IMR-90 (cell line): ENCODE measurements around the gene C2orf92. TPM values are rescaled to one million over a fixed set of nuclear protein-coding genes. Genes with fewer than 3 reads are reported as not detected.

Experiments
- ATAC-seq: fragments of 200-7000 bp; cut with Tn5 transposase; 2 replicates; pipeline ENCODE4 v1.9.1; 2020; ENCODE audit warnings: low read depth, mild to moderate bottlenecking, moderate library complexity
- BruUV-seq: library from RNA; stranded (reverse); fragments of 400-500 nt; replicated peaks from 2 replicates; lab custom pipeline; 2021; lab: Mats Ljungman, UMichigan
- CTCF ChIA-PET: fragments of 300-600 bp; formaldehyde crosslinking; extraction: SDS; loops from one replicate; lab custom pipeline; 2021; ENCODE audit warnings: antibody characterized with exemption; lab: Yijun Ruan, JAX
- POLR2A ChIA-PET: fragments of 300-600 bp; sonication (Branson Sonifier 250); formaldehyde crosslinking; loops from one replicate; lab custom pipeline; 2022; ENCODE audit warnings: antibody characterized with exemption; ENCODE audit not compliant: unreplicated experiment; lab: Charles Lee
- DNase-seq: peaks from one replicate; pipeline ENCODE4 v3.0.0; 2013
- H2AFZ ChIP-seq: replicated peaks from 2 replicates; pipeline ENCODE3; 2013; ENCODE audit warnings: low read length, mild to moderate bottlenecking; ENCODE audit not compliant: poor library complexity
- H2AK5ac ChIP-seq: 2 replicates; pipeline ENCODE4 v1.6.1; 2013; ENCODE audit warnings: low read depth, low read length, inconsistent platforms
- H2AK9ac ChIP-seq: replicated peaks from 2 replicates; pipeline ENCODE3; 2013; ENCODE audit warnings: mild to moderate bottlenecking, low read depth, low read length, moderate library complexity; ENCODE audit not compliant: poor library complexity
- H2BK120ac ChIP-seq: 2 replicates; pipeline ENCODE4 v1.6.1; 2013; ENCODE audit warnings: low read depth, low read length, inconsistent platforms
- H2BK15ac ChIP-seq: 3 replicates; pipeline ENCODE4 v1.6.1; 2013; ENCODE audit warnings: low read depth, low read length, inconsistent platforms
- H2BK20ac ChIP-seq: 2 replicates; pipeline ENCODE4 v1.6.1; 2013; ENCODE audit warnings: low read depth, mild to moderate bottlenecking, inconsistent platforms, low read length, moderate library complexity
- H2BK5ac ChIP-seq: 2 replicates; pipeline ENCODE4 v1.6.1; 2013; ENCODE audit warnings: mild to moderate bottlenecking, low read depth, low read length, inconsistent platforms; ENCODE audit not compliant: poor library complexity, severe bottlenecking
- H3K14ac ChIP-seq: replicated peaks from 2 replicates; pipeline ENCODE4 v1.6.1; 2013; ENCODE audit warnings: low read depth, low read length, inconsistent platforms
- H3K18ac ChIP-seq: 2 replicates; pipeline ENCODE4 v1.6.1; 2013; ENCODE audit warnings: low read depth, low read length, control low read depth
- H3K23ac ChIP-seq: 2 replicates; pipeline ENCODE4 v1.6.1; 2013; ENCODE audit warnings: low read depth, low read length, inconsistent platforms
- H3K27ac ChIP-seq: 2 replicates; pipeline ENCODE4 v1.5.1; 2013; ENCODE audit warnings: mild to moderate bottlenecking, control low read depth, low read length; ENCODE audit not compliant: insufficient read depth
- H3K27me3 ChIP-seq: 2 replicates; pipeline ENCODE4 v1.6.1; 2013; ENCODE audit warnings: low read length; ENCODE audit not compliant: control insufficient read depth, insufficient read depth
- H3K36me3 ChIP-seq: 2 replicates; pipeline ENCODE4 v1.6.1; 2013; ENCODE audit warnings: low read length, mixed read lengths; ENCODE audit not compliant: control insufficient read depth, insufficient read depth
- H3K4ac ChIP-seq: 2 replicates; pipeline ENCODE4 v1.6.1; 2013; ENCODE audit warnings: low read depth, low read length, inconsistent platforms
- H3K4me1 ChIP-seq: 2 replicates; pipeline ENCODE4 v1.6.1; 2013; ENCODE audit warnings: low read length, mixed read lengths; ENCODE audit not compliant: control insufficient read depth, insufficient read depth
- H3K4me2 ChIP-seq: 2 replicates; pipeline ENCODE4 v1.6.1; 2013; ENCODE audit warnings: low read depth, mild to moderate bottlenecking, control low read depth, low read length, moderate library complexity
- H3K4me3 ChIP-seq: 2 replicates; pipeline ENCODE4 v1.5.1; 2013; ENCODE audit warnings: low read depth, mild to moderate bottlenecking, control low read depth, low read length, moderate library complexity; ENCODE audit not compliant: insufficient read depth
- H3K56ac ChIP-seq: 2 replicates; pipeline ENCODE4 v1.6.1; 2013; ENCODE audit warnings: low read length, inconsistent platforms; ENCODE audit not compliant: insufficient read depth; ENCODE audit errors: extremely low read depth
- H3K79me1 ChIP-seq, 2 experiments: 2 replicates each; pipeline ENCODE4 v1.6.1; 2013; ENCODE audit warnings: low read length in 2 of 2, inconsistent platforms in 1 of 2, low read depth in 1 of 2
- H3K9ac ChIP-seq: 2 replicates; pipeline ENCODE4 v1.6.1; 2013; ENCODE audit warnings: low read depth, low read length, control low read depth
- H3K9me1 ChIP-seq: 2 replicates; pipeline ENCODE4 v1.6.1; 2013; ENCODE audit warnings: low read length, inconsistent platforms; ENCODE audit not compliant: insufficient read depth
- H3K9me3 ChIP-seq: 2 replicates; pipeline ENCODE4 v1.6.1; 2013; ENCODE audit warnings: low read length; ENCODE audit not compliant: control insufficient read depth, insufficient read depth
- H4K20me1 ChIP-seq: 2 replicates; pipeline ENCODE4 v1.6.1; 2013; ENCODE audit warnings: low read length, inconsistent platforms; ENCODE audit not compliant: insufficient read depth
- H4K5ac ChIP-seq: 2 replicates; pipeline ENCODE4 v1.6.1; 2013; ENCODE audit warnings: mild to moderate bottlenecking, low read depth, low read length, control low read depth
- H4K8ac ChIP-seq, 2 experiments: 2 replicates each; pipeline ENCODE4 v1.6.1; 2013; ENCODE audit warnings: low read depth in 2 of 2, low read length in 2 of 2, control low read depth in 1 of 2, inconsistent platforms in 1 of 2
- H4K91ac ChIP-seq: 2 replicates; pipeline ENCODE4 v1.6.1; 2013; ENCODE audit warnings: low read depth, low read length, inconsistent platforms; ENCODE audit not compliant: insufficient read depth
- BHLHE40 ChIP-seq: fragments of 150-350 bp; IDR thresholded peaks from 2 replicates; pipeline ENCODE4 v1.6.1; 2016; ENCODE audit warnings: mild to moderate bottlenecking, low read depth, low read length
- CTCF ChIP-seq: conservative IDR thresholded peaks from 2 replicates; pipeline ENCODE4 v1.5.1; 2012; ENCODE audit warnings: mild to moderate bottlenecking, low read depth, low read length, improper control_type of control experiment
- ELK1 ChIP-seq: fragments of 150-350 bp; IDR thresholded peaks from 2 replicates; pipeline ENCODE4 v1.6.1; 2016; ENCODE audit warnings: low read depth, mild to moderate bottlenecking, low read length, moderate library complexity, borderline replicate concordance
- NFE2L2 ChIP-seq: fragments of 150-350 bp; IDR thresholded peaks from 2 replicates; pipeline ENCODE4 v1.6.1; 2016; ENCODE audit warnings: low read depth, mild to moderate bottlenecking, low read length
- POLR2A ChIP-seq: IDR thresholded peaks from 2 replicates; pipeline ENCODE4 v1.6.1; 2012; ENCODE audit warnings: mild to moderate bottlenecking, low read depth, low read length
- RAD21 ChIP-seq: IDR thresholded peaks from 2 replicates; pipeline ENCODE4 v1.6.1; 2012; ENCODE audit warnings: low read length, improper control_type of control experiment
- RFX5 ChIP-seq: IDR thresholded peaks from 2 replicates; pipeline ENCODE4 v1.8.0; 2012; ENCODE audit warnings: low read depth, mild to moderate bottlenecking, low read length, moderate library complexity
- SMC3 ChIP-seq: fragments of 150-350 bp; IDR thresholded peaks from 2 replicates; pipeline ENCODE4 v1.6.1; 2016; ENCODE audit warnings: low read depth, mild to moderate bottlenecking, antibody characterized with exemption, low read length, moderate library complexity
- WGBS, 2 experiments: methylation state at CpG; one replicate each; pipeline versions ENCODE4 v1.1.5 to v1.1.7; 2013; ENCODE audit warnings: missing lambda C conversion rate in 2 of 2; ENCODE audit not compliant: insufficient read length in 1 of 2; ENCODE audit errors: extremely low coverage in 2 of 2; 5-methylcytosine and 5-hydroxymethylcytosine counted together
- dilution Hi-C: fragments of 300-500 bp; cut with HindIII; formaldehyde crosslinking; loops from one replicate; pipeline ENCODE4 v1.14.3; 2018; ENCODE audit warnings: low sequenced_read_pairs; ENCODE audit not compliant: unreplicated experiment
- in situ Hi-C: fragments of 300-500 bp; cut with MboI; formaldehyde crosslinking; loops from 3 replicates; pipeline ENCODE4 v1.14.3; 2019; ENCODE audit warnings: low sequenced_read_pairs, inconsistent platforms, mixed read lengths
- intact Hi-C: fragments of 100-400 bp; cut with micrococcal nuclease; formaldehyde crosslinking; loops from 2 replicates; pipeline ENCODE4 v1.10.0; 2022
- polyA plus RNA-seq, 3 experiments: library from polyadenylated mRNA; depleted of rRNA; stranded (reverse); fragments of >200 nt; gene quantifications; 2 replicates each; pipeline ENCODE4 v1.2.3, GENCODE V29; 2012; ENCODE audit warnings: low replicate concordance in 1 of 3
- total RNA-seq: library from RNA; depleted of rRNA; stranded (reverse); fragments of >200 nt; gene quantifications from 2 replicates; pipeline ENCODE4 v1.2.3, GENCODE V29; 2012

Gene C2orf92
- total and polyA plus RNA-seq, 2 of the 4 experiments (the other 2 are of a cell fraction): 0.90 to 2.5 TPM

GRCh38 chr2:97736185-97736584 is 66.7 kb downstream of the C2orf92 start (continued):
- TF ChIP-seq ELK1 (no peak), POLR2A (no peak), RAD21 (no peak), BHLHE40 (no peak)

DNA sequence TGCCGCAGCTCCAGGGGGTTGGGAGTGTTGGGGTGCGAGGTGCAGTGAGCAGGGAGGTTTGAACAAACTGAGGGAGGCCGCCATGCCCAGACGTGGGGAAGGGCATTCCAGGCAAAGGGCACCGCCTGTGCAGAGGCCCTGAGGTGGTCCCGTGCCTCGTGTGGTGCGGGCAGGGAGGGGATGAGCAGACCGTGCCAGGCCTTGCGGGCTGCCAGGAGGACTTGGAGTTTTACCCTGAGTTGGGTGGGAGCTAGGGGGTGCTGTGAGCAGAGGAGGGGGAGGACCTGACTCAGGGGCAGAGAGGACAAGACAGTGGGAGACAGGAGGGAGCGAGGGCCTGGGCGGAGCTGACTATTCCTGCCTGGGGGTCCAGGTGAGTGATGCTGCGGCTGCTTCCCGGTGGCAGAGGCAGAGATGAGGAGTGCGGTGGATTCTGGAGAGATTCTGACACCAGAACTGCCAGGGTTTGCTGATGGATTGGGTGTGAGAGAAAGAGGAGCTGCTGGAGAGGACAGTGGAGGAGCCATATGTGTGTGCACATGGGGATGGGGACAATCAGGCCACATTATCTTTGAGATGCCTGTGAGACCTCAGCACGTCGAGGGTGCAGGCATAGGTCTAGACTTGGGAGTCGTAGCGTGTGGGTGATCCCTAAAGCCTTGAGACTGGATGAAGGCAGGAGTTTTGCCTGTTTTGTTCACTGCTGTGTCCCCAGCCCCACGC is 67.3 kb downstream of the C2orf92 start:
- TF ChIP-seq RFX5 (no peak), RAD21 (no peak), CTCF (no peak), BHLHE40 (no peak), SMC3 (no peak), NFE2L2 (no peak), ELK1 (no peak)
- Histone ChIP-seq H4K5ac (no peak overlapping the region), H3K4me2 (no peak overlapping the region), H3K4ac (no peak overlapping the region), H3K36me3 (no peaks in the 10 kb centered on the region), H3K14ac (no peak overlapping the region), H3K4me1 (no peaks in the 10 kb centered on the region), H2BK5ac (no peak overlapping the region), H2AFZ (no peak overlapping the region), H3K56ac (no peak overlapping the region), H2BK20ac (no peak overlapping the region), H3K9me3 (no peaks in the 10 kb centered on the region), H4K20me1 (no peaks in the 10 kb centered on the region), H3K4me3 (no peak overlapping the region), H3K9ac (no peak overlapping the region), H4K8ac (no peak overlapping the region), H2BK120ac (no peak overlapping the region), H2BK15ac (no peak overlapping the region), H2AK5ac (no peak overlapping the region), H3K27ac (no peak overlapping the region), H3K18ac (no peak overlapping the region), H3K9me1 (no peaks in the 10 kb centered on the region), H2AK9ac (no peak overlapping the region), H3K79me1 (no peaks in the 10 kb centered on the region), H3K23ac (no peak overlapping the region), H4K91ac (no peak overlapping the region), H3K27me3 (no peaks in the 10 kb centered on the region; the same call in 1 of the 2 replicates)
- ChIA-PET POLR2A (no interaction called here), CTCF (no interaction called here)
- no TSS peak for BruUV-seq
- DNase-seq (no peak), ATAC-seq (no peak)
- intact Hi-C loops: no loop called here
- 50% methylated on average over 9 of the region's 20 CpGs; no CpG with 5 or more reads in 1 of the 2 experiments for whole genome bisulfite sequencing, 2 experiments
- in situ Hi-C loops: no loop called here
- dilution Hi-C loops: no loop called here
